ENCODE measurements around the gene VANGL2.

VANGL2 gene

DNA sequence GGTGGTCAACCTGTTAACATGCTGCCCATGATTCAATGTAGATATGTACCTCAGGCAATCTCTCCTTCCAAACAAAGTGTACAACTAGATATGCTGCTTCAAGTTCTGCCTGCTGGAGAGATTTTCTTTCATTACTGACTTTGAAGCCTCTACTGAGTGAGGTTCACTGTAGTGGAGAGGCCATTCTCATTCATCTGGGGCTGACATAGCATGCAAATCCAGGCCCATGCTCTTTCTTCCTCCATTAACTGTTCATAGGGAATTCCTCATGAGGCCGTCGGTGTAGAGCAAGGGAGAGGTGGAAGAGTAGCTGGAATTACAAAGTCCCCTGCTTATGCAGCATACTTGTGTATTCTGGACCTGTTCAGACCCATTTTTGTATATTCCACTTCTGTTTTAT is 38.6 kb downstream of the VANGL2 start:
- DNase-seq (ENCODE audit: low read depth) = no peak
- no peak for TF ChIP-seq CTCF (IDR thresholded peaks at IDR 0.05; ENCODE audit: low read length, missing control alignments)
- H3K4me3 ChIP-seq (replicated peaks; ENCODE audit: low read depth, low read length) = no peak overlapping the region

DNA sequence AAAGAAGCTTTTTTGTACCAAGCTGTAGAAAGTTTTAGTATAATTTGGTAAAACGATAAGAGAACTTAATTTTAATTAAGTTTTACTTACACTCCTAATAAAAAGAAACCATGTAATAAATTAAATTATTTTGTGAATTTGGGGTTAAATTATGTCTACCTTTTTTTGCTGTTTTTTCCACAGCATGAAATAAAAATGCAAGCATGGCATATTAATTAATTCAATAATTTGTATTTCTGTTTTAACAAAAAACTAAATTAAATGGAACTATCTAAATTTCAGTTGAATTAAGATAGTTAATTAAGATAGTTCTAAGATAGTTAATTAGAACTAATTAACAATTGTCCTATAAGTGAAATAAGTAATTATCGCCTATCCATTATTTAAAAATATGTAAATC is 39.4 kb downstream of the VANGL2 start:
- no peak overlapping the region for H3K4me3 ChIP-seq (replicated peaks; ENCODE audit: low read depth, low read length)
- no peak for DNase-seq (ENCODE audit: low read depth)
- TF ChIP-seq CTCF (IDR thresholded peaks at IDR 0.05; ENCODE audit: low read length, missing control alignments) = no peak

DNA sequence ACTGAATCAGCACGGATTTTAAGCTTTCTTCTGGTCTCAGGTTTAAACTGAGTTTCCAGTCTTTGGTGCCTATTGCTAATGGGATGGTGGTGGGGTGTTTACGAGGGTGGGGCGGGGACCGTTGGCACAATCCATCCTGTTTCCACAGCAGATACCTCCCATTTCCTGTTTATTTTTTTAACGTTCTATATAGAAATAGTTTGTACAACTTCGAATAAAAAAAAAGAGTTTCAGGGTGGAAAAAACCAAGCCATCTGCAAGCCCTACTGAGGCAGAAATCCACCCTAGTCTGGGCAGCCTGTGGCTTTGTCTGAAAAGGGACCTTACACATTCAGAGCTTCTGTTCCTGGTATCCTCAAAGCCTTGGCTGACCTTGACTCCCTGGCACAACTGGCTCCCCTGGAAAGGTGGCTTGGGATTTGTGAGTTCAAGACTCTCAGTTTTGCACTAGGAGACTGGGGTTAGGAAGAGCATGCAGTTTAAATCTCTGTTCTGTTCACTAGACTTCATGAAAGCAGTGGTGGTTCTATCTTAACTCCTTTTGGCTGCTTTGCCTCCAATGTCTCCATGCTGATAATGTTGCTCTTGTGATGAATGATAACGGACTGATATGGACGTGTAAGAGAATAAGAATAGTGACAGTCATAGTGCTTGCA is 46.7 kb downstream of the VANGL2 start:
- DNase-seq (ENCODE audit: low read depth) = no peak
- TF ChIP-seq CTCF (IDR thresholded peaks at IDR 0.05; ENCODE audit: low read length, missing control alignments) = no peak
- no peak overlapping the region for H3K4me3 ChIP-seq (replicated peaks; ENCODE audit: low read depth, low read length)

DNA sequence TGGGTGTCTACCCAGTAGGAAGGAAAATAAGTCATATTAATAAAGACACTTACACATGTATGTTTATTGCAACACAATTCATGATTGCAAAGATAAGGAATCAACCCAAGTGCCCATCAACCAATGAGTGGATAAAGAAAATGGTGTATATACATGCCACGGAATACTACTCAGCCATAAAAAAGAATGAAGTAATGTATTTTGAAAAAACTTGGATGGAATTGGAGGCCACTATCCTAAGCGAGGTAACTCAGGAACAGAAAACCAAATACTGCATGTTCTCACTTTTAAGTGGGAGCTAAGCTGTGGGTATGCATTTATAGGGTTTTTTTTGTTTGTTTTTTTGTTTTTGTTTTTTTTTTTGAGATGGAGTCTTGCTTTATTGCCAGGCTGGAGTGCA is 49.1 kb downstream of the VANGL2 start:
- no peak overlapping the region for H3K4me3 ChIP-seq (replicated peaks; ENCODE audit: low read depth, low read length)
- DNase-seq (ENCODE audit: low read depth) = no peak
- TF ChIP-seq CTCF (IDR thresholded peaks at IDR 0.05; ENCODE audit: low read length, missing control alignments) = no peak

DNA sequence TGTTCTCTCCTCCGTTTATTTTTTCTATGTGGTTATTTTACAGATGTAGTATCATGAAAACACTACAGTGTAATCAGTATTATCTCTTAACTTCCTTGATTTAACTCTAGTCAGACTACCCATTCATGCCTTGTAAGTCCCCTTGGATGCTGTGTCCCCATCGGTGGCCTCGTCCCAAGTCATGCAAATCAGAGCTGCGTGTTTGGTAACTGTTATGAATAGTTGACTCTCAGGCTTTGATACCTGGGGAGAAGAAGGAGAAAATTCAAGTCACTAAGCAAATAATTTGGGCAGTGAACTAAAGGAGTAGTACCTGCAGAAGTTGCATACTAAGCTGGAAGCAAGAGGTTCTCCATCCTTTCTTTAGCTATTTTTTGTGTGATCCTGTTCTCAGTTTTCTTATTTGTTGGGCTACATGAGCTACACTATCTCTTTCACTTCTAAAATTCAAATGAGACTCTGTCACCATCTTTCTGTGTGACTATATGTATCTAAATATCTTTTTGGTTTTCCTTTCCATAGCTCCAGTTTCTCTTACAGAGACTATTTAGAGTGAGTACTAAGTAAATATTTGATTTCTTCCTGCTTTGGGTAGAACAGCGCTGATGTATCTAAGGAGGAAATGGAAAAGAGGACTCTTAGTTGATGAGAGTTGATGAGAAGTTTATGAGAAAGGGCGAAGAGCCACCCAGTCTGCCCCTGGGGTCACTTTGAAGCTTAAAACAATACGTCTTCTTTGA is 50.9 kb downstream of the VANGL2 start:
- DNase-seq (ENCODE audit: low read depth) = no peak
- no peak for TF ChIP-seq CTCF (IDR thresholded peaks at IDR 0.05; ENCODE audit: low read length, missing control alignments)
- no peak overlapping the region for H3K4me3 ChIP-seq (replicated peaks; ENCODE audit: low read depth, low read length)

DNA sequence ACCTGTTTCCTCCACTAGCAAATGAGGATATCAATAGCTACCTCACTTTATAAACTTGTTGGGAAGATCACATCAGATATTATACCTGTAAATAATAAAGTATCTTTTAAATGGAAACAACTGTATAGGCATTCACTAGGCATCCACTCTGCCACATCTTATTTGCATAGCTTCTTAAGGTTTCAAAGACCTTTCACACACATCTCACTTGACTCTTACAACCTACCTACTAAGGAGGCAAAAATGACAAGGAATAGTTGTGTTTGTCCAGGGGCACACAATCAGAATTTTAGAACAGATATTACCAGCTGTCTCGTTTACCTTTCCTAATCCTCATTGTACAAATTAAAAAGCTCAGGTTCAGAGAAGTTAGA is 51.5 kb downstream of the VANGL2 start:
- no peak for DNase-seq (ENCODE audit: low read depth)
- no peak for TF ChIP-seq CTCF (IDR thresholded peaks at IDR 0.05; ENCODE audit: low read length, missing control alignments)
- no peak overlapping the region for H3K4me3 ChIP-seq (replicated peaks; ENCODE audit: low read depth, low read length)

DNA sequence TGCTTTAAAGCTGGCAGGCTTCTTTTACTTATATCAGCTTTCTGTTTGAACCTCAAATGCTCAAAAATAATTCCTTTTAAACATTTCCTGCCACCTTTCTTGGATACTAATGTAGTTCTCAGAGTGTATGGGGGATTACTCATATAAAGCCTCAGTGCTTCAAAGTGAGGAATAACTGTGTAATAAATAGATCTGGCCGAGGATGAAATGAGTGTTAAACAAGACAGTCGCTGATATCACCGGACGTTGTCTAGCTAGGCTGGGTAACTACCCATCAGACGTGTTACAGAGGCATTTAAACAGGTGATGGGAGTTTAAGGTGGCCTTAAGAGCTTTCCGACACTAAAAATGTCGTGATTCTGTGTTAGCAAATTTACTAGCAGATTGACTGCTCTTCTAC is 53.1 kb downstream of the VANGL2 start:
- DNase-seq (ENCODE audit: low read depth) = no peak
- H3K4me3 ChIP-seq (replicated peaks; ENCODE audit: low read depth, low read length) = no peak overlapping the region
- TF ChIP-seq CTCF (IDR thresholded peaks at IDR 0.05; ENCODE audit: low read length, missing control alignments) = no peak
